ENCODE data around the gene GTPBP3.
A peak's percentile ranks its signal among the peaks of the same experiment; 100 is the strongest.

GTPBP3 gene

DNA sequence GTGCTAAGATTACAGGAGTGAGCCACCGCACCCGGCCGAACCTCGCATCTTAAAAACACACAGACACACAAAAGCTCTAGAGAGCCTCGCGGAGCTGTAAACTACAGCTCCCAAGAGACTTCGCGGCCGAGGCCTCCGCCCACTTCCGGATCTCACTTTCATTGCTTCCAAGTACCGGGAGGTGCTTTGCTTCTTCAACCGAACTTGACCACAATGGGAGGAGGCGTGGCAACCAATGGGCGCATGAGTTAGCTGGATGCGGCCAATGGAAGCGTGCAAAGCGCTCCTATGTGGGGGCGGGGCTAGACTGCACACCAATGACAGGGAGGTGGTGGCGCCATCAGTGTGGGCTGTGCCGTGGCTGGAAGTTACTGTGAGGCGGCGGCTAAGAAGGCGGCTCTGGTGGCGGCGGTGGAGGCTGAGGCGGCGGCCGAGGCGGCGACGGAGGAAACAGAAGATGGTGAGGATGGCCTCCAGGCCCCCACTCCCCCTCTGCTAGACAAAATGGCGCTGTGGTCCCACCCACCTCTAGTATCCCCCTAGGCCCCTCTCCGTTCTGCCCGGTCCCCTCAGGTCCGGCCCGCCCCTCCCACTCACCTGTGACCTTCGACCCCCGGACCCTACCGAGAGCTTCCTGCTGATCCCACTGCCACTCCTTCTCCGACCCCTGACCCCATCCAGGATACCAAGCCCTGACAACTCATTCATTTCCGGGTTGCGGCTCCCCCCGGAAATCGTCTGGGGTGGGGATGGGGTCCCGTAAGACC is 28.0 kb upstream of the GTPBP3 start, which contains the start of gene DDA1:
DDA1 (plus strand) TSS at position 366 of the 767 bp plus-strand sequence; CDS start at position 458, 92 bp downstream.
- DNase-seq (ENCODE audit: low spot score), result peak; percentile 100

DNA sequence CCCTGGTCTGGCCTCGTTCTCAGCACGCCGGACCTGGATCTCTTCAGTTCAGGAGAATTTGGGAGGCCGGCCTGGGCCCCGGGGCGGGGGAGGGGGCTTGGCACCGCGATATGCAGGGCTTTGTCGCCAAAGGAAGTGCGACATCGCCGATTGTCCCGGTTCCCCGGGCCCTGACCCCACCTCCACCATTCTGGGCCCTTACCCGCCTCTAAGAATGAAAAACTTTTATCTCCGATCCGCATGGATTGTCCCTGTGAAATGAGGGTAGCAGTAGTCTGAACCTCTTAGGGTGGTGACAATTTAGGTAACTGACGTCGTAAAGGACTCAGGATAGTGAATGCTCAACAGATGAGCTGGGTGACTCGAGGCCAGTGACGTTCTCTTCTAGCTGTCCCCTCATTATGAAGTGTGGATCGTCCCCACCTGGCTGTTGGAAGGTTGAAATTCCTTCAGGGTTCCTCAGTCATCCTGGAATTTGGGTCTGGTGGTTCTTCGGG is 27.3 kb upstream of the GTPBP3 start:
- DNase-seq (ENCODE audit: low spot score), result peak; percentile 51

GRCh38 chr19:17311455-17312188 is 25.7 kb upstream of the GTPBP3 start:
- DNase-seq (ENCODE audit: low spot score), result no peak

GRCh38 chr19:17312189-17313113 is 24.9 kb upstream of the GTPBP3 start:
- no peak for DNase-seq (ENCODE audit: low spot score)

DNA sequence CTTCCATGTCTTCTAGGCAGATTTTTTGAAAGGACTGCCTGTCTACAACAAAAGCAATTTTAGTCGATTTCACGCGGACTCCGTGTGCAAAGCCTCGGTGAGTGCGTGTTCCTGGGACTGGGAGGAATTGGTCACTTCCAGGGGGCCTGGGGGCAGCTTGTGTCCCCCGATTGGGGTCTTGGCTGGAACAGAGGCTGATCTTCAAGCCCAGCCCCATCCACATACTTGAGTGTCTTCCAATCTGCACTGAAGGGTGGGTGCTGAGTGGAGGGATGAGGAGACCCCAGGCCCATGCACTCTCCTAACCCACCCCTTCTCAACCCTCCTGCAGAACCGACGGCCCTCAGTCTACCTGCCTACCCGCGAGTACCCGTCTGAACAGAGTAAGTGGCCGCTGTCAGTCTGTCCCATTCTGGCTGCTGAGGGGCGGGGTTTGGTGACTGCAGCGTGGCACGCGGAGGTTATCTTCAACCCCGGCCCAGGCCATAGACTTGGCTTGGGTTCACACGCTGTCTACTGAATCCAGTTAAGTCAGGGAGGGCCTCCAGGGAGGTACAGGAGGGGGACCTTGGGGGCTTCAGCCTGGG is 23.3 kb upstream of the GTPBP3 start:
- no peak for DNase-seq (ENCODE audit: low spot score)

- no peak for DNase-seq (ENCODE audit: low spot score)
Observed at GRCh38 chr19:17318966-17319365, 18.4 kb upstream of the GTPBP3 start.

DNA sequence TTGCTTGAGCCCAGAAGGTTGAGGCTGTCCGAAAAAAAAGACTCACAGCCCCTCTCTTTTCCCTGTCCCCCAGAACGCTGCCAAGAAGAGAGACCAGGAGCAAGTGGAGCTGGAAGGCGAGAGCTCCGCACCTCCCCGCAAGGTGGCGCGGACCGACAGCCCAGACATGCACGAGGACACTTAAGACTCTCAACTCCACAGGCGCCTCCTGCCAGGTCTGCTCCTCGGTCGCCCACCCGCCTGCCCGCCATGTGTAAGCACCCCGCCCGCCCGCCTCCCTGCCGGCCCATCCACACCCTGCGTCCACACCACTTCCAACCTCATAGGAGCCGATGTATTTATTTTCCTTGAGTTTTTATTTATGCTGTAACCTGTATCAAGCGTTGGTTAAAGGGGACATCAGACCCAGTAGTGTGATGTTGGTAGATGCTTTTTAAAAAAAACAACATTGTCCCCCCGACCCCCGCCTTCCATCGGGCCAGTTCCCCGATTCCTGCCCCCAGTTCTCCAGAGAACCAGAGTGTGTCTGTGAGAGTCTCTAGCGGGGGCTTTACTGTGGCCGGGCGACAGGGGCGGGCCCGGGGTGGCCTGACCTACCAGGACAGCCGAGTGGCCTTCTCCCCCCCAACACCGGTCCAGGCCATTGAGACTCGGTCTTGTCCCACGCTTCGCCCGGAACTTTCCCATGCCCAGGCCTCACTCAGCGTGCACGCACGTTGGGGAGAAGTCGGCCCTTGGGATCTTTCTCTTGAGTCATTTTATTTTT is 17.7 kb upstream of the GTPBP3 start:
- DNase-seq (ENCODE audit: low spot score), result no peak

DNA sequence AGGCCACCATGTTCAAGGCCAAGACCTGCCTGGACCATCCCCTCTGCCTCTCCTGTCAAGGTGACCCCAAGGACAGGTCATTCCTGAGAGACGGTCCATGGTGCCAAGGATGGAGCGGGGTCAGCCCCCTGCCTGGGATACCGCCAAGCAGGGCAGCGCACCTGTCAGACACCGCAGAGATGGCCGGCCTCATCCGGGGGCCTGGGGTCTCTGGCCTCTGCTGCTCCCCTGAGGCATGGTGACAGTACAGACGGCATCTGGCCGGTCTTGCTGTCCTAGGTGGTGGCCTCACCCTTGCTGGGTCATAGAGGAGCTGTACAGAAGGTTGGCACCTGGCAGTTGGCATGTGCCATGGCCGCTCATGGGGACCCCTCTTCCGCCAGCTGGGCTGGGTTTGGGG is 16.9 kb upstream of the GTPBP3 start:
- no peak for DNase-seq (ENCODE audit: low spot score)

DNA sequence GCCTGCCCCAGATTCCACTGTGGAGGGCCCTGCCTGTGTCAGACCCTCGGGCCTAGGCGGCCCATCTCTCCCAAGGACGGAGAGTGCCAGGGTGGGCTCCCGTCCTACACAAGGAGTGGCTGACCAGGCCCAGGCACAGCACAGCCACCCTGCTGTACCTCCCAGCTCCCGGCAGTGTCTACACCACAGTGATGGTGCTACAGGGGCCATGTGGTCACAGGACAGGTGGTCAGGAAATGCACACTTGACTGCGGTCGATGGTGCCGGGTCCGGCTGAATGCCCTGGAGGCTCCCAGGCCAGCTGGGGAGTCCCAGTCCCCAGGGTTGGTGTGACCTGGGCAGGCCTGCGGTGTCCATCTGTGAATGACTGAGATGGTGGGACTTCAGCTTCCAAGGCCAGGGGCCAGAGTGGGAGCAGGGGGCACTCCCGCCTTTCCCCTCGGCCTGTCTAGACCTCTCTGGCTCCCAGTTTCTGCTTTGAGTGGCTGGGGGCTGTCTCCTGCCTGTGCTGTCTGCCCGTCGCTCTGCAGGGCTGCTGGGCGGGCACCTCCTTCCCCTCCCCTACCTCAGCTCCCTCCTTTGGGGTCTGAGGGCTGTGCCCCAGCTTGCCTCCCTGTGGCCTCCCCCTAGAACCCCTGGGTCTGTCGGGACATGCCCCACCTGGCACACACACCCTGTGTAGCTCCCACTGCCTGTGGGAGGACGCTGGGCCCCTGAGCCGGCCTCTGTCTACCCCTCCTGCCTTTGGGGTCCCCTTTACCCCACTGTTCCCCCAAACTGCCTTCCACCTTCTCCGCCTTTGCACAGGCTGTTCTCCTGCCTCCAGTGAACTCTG is 15.5 kb upstream of the GTPBP3 start:
- no peak for DNase-seq (ENCODE audit: low spot score)

GRCh38 chr19:17322854-17323253 is 14.5 kb upstream of the GTPBP3 start:
- no peak for DNase-seq (ENCODE audit: low spot score)

DNA sequence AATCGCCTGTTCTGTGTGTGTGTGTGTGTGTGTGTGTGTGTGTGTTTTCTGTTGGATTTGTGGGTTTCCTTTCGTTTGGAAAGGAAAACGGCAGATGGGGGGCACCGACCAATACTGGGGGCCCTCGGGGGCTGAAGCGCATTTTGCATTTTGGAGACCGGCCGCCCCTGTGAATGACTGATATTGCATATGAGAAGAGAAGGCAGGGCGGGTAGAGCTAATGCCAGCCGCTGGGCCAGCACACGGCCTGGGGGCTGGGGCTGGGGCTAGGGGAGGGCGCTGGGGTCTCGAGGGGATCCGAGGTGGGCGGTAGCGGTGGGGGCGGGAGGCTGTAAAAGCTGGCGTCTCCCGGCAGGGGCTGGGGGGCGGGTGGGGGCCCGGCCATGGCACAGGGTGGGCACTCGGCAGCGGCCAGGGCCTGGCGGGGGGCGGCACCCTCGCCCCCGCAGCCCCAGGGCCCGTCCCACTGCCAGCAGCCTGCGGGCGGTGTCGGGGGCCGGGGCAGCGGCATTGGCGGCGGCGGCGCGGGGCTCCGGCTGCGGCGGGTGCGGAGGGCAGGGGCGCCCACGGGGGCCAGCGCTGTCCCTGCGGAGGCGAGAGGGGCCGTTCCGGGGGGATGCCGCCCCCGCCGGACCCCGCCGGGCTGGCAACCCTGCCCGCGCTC is 13.9 kb upstream of the GTPBP3 start:
- DNase-seq (ENCODE audit: low spot score), result no peak

GRCh38 chr19:17323964-17324332 is 13.4 kb upstream of the GTPBP3 start:
- DNase-seq (ENCODE audit: low spot score), result no peak

- DNase-seq (ENCODE audit: low spot score), result no peak
Observed at GRCh38 chr19:17324357-17325114, 12.8 kb upstream of the GTPBP3 start.

GRCh38 chr19:17325133-17325532 is 12.2 kb upstream of the GTPBP3 start:
- no peak for DNase-seq (ENCODE audit: low spot score)

DNA sequence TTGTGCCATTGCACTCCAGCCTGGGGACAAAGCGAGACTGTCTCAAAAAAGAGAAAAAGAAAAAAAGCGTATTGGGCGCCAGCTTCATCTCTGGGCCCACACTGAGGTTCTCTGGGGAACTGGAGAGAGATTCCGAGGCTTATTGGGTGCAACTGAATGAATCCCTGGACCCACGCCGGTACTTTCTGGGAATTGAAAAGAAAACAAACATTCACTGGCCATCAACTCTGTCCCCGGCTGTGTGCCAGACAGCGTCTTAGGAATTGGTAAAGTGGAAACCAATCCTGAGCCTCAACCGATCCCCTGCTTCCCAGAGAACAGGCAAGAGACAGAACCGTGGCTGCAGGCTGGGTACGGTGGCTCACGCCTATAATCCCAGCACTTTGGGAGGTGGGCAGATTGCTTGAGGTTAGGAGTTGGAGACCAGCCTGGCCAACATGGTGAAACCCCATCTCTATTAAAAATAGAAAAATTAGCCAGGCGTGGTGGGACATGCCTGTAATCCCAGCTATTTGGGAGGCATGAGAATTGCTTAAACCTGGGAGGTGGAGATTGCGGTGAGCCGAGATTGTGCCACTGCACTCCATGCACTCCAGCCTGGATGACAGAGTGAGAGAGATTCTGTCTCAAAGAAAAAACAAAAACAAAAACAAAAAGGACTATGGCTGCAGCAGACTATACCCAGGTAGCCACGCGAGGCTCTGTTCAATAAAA is 11.3 kb upstream of the GTPBP3 start:
- DNase-seq (ENCODE audit: low spot score), result no peak

- no peak for DNase-seq (ENCODE audit: low spot score)
Observed at GRCh38 chr19:17326595-17326966, 10.8 kb upstream of the GTPBP3 start.

- no peak for DNase-seq (ENCODE audit: low spot score)
Observed at GRCh38 chr19:17327068-17327653, 10.2 kb upstream of the GTPBP3 start.

Measured in RKO (cell line).